GM18520 (cell line): ENCODE data around the gene GALT.
A peak's percentile ranks its signal among the peaks of the same experiment; 100 is the strongest.

Experiments used
- ATAC-seq: cut with Tn5 transposase; IDR thresholded peaks from one replicate; pipeline ENCODE4 v1.9.1; 2021; ENCODE audit not compliant: unreplicated experiment

GALT gene

DNA sequence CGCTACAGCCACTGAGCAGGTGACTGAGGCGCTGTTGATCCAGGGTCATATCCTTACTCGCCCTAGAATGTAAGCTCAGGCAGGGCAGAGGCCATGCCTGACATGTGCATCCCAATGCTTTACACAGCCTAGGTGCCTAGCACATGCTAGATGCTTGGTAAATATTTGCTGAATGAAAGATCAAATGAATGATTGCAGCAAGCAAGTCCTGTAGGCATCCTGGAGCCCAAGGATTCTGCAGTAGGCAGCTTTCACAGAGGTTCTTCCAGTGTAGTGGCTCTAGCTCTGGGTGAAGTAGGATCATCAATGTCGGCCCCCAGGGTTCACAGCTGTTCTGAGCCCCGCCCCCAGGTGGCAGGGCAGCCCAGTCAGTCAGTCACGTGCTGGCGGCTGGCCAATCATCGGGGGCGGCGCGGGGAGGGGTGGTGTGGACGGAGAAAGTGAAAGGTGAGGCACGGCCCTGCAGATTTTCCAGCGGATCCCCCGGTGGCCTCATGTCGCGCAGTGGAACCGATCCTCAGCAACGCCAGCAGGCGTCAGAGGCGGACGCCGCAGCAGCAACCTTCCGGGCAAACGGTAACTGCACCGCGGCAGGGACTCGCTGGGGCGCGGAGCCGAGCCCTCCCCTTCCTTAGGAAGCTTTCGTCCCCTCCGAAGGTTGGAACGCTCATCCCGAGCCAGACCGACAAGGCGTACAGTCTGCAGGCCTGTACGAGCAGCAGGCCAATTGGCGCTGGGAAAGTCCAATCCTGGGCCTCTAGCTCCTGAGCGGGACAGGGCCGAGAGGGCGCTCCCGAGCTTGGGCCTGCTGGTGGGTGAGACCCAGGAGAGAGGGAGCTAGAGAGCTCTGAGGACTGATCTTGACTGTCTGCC lies at the start of gene GALT:
TSS of gene GALT (plus strand) at position 465 of the 873 bp plus-strand sequence. CDS start at position 495, 30 bp downstream.
- ATAC-seq, result peak; percentile 64

DNA sequence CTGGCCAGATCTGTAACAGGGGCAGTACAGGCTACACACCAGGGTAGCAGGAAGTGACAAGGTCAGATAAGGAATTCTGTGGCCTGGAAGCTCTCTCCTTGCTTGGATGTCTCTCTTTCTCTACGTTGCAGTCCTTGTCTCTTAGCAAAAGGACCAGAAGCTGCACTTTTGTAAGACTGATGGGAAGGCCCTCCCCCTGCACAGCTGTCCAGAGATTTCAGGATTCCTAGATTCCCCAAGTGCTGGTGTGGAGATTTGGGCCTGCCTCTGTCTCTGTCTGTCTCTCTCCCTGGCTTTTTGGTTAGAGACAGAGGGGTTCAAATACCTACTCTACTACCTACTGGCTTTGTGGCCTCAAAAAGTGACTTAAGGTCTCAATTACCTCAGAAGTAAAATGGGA lies 46.9 kb upstream of the GALT start:
- ATAC-seq, result no peak

DNA sequence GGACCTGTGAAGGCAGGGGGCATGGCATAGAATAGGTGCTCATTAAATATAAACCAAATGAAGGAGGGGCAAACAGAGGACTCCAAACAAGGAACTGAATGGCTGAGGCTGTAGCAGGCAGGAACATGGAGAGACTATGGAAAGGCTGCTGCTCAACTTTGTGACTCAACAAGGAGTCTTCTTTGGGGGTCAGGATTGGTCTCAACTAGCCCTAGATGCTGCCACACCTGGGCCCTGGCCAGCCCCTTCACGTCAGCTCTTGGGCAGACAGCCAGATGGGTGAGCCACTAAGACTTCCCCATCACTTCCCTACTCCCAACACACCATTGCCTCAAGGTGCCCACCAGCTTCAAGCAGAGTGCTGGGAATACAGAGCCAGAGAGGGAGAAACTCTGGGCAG lies 45.6 kb upstream of the GALT start:
- no peak for ATAC-seq

DNA sequence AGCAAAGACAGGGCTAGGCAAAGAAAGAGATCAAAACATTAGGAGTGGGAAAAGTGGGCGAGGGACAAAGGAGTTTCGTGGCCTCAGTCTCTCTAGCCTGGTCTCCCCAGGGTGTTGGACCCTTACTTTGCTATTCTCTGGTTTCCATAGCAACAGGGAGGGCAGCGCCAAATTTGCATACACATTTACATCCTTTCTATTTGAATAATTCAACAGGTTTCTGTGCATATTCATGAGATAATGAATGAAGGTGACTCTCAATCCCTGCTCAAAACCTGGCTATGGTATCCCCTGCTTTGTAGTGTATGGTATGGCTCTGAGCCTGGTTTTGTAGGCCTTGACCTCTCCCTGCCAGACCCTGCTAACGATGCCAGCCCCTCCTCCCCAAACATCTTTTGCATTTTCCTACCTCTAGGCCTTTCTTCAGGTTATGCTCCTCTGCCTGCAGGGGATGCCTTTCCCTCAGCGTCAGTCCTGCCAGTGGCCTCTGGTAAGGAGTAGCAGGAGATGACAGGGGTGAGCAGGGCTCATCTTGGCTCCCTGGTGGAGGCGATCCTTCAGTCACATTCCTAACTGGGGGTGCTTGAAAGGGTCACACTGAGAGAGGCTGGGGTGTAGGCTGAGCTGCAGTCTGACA lies 44.4 kb upstream of the GALT start:
- no peak for ATAC-seq

DNA sequence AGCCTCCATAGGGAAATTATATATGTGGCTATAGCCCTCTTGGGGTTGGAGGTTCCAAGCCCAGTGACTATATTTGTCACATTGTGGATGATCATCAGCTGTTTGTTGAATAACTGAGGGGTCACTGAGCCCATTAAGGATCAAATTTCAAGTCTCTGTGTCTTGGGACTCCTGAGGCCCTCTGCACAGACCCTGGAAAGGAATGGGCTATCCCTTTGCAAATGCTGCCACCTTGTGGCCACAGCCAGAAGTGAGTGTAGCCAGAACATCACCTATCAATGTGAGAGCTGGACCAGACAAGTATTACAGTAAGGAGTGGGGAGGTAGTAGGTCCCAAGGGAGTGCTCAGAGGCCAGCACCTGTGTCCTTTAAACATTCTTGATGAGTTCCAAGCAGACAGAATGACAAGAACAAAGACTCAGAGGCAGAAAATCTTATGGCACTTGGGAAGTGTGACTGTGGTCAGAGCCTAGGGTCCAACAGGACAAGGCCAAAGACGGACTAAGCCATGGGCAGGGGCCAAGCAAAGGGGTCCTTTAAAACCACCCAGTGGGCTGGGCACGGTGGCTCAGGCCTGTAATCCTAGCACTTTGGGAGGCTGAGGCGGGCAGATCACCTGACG lies 42.8 kb upstream of the GALT start:
- no peak for ATAC-seq

DNA sequence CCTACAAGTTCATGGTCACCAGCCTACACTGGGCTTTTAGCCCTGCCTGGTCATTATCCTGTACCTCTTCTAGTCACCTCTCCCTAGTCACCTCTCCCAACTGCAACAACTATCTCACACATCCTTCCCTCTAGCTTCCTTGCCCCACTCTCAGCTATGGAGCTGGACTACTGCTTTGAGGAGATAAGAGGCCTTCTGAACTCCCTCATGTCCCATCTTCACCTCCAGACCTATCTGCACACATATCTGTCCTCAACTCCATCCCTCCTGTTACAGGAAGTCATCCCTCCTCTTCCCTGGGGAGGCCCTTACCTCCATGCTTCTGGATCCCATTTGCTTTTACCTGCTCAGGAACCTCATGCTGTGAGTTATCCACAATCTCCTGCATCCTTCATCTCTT lies 40.3 kb upstream of the GALT start:
- ATAC-seq, result no peak

DNA sequence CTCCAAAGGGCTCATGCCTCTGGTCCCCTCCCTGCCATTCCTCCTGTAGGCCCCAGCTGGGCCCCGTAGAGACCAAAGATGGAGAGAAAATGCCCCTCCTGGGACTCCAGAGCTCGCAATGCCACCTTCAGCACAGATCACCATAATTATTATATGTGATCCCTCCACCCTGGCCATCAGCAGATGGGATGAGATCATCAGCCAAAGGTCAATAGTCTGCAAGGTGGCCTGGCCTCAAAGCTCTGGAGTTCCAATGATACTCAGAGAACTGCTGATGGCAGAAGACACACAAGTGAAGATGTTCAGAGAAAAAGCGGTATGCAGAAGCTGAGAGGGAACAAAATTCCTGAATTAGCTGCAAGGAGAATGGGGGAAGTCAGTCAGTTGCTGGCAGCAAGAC lies 39.6 kb upstream of the GALT start:
- ATAC-seq, result no peak

DNA sequence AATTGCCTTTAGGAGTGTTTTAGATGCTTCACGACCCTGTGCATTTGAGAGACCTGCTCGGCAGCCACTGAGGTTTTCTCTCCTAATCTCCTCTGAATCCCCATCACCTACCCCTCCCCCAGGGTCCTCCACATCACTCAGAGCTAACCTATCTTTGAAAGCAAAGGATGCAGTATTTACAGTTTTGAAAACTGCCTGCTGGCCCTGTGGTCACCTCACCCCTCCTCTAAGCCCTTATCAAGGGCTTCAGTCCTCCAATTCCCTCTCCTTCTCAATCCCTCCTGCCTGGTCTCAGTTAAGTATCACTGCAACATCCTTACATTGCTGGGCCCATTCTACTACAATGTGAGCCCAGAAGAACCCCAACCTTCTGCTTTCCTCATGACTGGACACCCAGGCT lies 39.1 kb upstream of the GALT start:
- no peak for ATAC-seq

DNA sequence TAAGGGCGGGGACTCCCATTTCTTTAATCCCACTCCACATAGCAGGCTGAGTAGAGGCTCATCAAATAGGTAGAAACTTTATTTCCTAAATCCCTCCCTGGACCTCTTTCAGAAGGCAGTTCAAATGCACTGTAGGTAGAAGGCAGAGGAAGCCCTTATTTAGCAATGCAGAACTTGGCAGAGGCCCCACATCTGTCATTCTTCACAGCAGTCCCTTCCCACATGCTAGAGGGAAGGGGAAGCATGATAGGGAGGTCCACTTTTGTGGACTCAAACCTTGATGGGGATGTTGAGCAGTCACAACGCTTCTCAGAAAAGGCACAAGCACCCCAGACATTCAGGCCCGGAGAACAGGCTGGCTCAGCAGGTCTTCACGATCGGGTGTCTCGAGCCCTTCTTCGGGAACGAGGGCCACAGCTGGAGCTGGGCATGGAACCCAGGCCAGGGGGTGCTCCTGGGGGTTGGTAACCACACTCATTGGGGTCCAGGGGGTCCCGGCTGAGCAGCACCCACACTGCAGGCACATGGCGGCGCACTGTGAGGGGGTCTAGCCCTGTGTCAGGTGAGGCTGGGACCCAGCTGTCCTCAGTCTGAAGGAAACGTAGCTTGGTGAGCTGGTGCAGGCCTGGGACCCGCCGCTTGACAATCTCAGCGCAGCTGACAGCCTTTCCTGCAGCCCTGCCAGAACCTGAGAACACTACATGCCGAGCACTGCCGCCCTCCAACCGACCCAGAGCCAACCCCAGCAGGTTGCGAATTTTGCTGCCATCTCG lies 35.9 kb upstream of the GALT start:
- no peak for ATAC-seq

DNA sequence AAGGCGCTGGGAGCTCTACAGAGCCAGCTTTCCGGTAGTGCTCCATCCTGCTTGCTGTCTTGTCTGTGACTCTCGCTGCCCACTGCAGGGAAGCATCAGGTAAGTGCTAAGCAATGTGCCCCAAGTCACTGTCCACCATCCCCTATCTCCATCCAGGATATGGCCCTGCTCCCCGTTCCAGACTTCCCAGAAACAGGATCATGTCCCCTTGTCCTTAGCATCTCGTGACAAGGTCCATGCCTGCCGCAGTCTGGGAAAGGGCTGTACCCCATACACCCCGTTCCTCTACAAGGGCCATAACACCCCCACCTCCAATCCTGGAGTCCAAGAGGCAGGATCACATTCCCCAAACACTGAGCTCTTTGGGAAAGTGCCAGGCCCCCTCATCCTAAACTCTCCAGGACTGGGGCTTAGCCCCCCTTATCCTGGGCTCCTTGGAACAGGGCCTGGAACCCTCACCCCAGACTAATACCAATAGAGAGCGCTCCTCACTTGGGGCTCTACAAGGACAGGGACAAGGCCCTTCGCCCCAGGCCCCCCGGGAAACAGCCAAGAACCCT lies 35.1 kb upstream of the GALT start:
- ATAC-seq, result no peak

DNA sequence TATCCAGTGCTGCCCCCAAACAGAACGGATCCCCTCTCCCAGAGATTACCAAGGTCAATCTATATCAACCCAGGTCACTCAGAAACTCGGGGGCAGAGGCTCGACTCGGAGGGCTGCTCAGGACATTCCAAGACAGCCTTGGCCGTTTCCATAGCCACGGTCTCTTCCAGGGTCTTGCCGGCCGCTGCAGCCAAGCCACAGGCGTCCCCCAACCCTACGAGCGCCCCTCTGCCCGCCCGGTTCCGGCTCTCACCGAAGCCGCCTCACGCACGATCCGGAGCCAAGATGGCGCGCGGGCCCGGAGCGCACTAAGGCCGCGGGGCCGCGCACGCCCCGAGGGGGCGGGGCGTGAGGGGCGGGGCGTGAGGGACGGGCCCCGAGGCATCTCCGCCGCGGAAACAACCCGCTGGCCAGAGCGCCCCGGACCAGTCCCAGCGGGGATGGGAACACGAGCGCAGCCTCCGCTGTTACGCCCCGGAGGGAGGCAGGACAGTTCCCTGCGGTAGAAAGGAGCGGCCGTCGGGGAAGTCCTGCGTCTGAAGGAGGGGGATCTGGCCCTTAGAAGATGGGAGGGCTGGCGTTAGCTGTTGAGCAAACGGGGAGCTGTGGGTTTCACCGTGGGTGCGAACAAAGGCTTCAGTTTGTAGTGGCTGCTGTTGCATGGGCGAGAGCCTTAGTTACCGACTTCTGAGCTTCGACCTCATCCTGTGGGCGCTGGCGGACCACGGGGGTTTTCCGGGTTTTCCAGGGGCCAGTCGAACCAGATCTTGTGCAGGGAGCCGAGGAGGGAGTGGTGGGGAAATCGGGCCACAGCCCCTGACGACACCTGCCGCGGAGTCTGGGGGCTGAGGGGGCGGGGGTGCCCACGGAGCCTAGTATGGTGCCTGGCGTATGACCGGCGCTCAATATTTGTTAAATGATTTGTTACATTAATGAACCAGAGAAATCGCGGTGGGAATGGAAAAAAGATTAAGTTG lies 34.4 kb upstream of the GALT start, which contains the start of gene RPP25L:
TSS of gene RPP25L (minus strand) at position 287 of the 977 bp plus-strand sequence. CDS start 801 bp downstream, outside the sequence.
- peak; percentile 64 for ATAC-seq

DNA sequence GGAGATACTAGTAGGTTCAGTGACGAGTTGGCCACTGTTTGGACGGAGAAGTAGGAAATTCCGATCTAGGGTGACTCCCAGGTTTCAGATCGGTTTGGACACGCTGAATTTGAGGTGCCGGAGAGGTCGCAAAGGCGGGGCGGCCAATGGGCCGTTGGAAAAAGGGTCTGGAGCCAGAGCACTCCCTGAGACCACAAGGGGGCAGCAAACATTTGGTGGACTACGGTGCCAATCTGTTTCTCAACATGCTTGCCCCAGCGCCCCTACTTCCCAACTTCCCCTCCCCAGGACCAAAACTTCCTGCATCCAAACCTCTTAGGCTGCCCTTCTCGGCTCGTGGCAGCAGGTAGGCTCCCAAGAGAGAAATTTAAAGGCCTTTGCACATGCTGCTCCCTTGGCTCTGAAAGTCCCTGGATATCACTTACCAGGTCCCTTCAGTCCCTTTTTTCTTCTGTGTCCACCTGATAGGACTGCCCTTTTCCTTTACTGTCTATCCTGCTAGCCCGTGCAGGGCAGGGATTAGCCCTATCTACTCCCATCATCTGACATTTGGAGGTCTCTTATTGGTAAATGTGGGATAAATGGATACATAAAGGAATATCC lies 33.6 kb upstream of the GALT start:
- no peak for ATAC-seq

DNA sequence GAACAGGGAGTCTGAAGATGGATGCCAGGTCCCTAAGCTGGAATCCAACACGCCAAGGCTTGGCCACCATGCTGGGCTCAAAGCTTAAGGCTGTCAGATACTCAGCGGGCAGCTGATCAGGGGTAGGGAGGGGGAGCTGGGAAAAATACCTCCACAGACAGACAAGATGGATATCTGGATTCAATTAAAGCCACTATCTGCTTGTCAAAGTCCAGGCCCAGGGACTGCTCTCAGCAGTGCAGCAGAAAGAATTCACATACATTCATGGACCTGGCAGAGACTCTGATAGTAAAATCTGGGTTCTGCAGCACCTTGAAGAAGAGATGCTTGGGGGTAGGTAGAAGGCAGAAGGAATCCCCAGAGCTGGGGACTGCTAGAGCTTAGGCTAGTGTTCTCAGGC lies 31.3 kb upstream of the GALT start:
- no peak for ATAC-seq

DNA sequence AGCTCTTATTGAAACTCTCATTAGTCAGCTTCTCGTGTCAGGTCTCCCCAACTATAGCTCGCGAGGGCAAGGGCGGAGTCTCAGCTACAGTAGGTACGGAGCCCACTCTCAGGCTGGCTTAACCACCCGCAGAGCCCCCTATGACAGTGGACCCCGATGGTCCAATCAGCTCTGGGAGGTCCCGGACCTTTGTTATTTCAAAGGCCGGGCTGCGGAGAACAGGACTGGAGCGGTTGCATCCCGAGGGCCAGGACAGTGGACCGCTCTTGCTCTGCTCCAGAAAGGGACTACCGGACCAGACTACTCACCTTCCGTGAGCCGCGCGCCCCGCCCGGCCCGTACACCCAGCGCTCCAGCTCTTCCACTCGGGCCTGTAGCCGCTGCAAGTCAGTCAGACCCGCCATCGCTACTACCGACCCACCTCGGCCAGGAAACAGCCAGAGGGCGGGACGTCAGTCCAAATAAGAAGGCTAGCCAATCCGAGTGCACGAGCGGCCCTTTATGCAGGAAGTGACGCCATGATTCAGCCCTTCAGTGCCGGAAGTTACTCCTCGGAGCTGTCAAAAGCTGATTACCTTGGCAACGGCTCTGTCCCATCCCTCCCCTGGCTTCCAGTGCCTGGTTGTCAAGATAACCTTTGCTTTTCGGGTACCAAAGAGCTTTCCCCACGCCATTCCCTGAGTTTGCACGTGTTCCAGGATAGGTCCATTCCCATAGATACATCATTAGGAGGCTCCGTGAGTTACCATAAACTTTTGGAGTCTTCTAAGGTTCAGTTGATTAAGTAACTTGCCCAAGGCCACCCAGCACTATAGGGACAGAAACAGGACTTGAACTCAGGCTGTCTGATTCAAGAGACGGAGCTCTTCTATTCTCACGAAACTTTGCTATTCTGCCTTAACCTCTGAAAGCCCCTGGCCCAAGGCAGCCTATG lies 26.1 kb upstream of the GALT start, which contains the start of gene DCTN3:
TSS of gene DCTN3 (minus strand) at position 435 of the 934 bp plus-strand sequence. CDS start at position 404, 31 bp downstream.
- peak; percentile 88 for ATAC-seq

DNA sequence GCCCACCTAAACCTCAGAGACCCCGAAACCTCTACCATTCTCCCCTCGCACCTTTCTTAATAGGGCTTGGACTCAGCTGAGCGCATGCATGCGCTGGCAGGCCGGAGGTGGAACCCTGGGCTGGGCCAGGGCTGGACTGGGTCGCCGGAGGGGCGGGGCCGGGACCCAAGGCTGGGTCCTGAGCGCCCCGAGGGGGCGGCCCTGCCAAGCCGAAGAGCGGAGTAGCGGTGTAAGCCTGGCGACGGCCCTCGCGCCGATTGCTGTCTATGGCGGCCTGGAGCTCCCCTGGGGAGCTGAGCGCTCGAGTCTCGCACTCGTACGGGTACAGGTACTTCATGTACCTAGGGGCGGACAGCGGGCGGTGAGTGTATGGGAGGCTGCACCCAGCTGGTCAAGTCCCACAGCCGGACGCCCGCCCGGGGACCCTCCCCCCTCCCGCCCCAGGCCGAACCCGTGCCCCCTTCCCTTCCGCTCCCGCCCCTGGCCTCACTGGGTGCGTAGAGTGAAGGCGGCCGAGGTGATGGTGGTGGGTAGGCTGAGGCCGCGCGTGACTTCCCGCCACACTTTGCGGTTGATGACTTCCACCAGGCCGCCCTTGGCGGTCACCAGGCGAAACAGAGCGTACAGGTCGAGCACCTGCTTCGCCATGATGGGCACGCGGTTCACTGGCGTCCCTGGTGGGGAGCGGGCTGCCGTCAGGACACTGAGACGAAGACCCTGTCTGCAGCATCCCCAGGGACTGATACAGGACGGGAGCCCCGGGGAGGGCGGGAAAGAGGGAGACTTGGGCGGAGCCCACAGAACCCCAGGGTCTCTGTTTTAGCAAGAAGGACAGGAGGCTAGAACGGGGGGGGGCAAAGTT lies 22.9 kb upstream of the GALT start:
- ATAC-seq, result no peak

DNA sequence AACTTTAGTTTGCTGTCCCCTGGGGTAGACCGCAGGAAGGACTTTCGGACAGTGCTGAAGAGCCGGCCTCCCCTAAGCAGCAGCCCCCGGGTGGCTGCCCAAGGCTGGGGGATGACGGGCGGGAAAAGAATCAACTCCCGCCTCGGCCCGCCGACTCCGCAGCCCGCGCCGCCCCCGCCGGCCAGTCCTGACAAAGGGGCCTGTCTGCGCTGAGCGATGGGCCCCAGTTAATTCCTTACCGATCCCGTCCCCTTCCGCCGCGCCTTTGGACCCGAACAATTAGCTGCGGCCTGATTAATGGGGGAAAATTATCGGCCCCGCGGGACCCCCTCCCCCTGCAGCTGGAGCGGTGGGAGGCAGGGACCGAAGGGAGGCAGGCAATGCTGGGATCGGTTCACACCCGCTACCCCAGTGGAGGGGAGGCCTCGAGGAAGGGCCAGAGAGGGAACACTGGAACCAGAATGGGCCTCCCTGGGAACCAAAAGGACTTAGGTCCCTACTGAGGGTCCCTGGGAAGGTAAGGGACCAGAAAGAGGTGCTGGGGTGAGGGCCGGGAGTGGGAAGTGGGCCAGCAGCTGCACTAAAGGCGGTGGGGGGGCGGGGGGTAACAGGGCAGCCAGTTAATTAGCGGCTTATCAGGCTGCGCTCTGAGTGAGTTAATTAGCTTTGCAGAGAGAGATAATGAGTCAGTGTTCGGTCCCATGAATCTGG lies 21.8 kb upstream of the GALT start:
- no peak for ATAC-seq

DNA sequence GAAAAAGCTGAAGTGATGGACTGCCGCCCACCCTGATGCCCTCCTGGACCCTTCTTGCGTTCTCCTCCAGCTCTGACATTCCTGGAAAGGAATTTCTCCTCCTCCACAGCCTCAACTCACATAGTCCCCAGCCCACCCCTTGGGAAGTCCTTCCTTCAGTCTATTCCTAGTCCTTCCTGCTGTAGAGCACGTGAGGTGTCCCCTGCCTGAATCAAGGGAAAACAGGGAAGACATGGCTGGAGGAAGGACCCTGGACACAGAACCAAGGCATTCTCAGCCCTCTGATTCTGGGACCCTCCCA lies 21.3 kb upstream of the GALT start:
- no peak for ATAC-seq
